GM23338 (cell line): Measurements from ENCODE around the gene ZNF778. TPM values are rescaled to one million over a fixed set of nuclear protein-coding genes. Genes with fewer than 3 reads are reported as not detected.

ENCODE experiments used
- ATAC-seq: fragments of 200-7000 bp; cut with Tn5 transposase; 3 replicates; pipeline ENCODE4 v1.9.1; 2020
- DNase-seq: peaks from one replicate; pipeline ENCODE4 v3.0.0-alpha.2; 2015; ENCODE audit warnings: low spot score
- H2AFZ ChIP-seq: fragments of 200-600 bp; sonication (generic); 2 replicates; pipeline ENCODE4 v1.8.0; 2016; ENCODE audit warnings: antibody characterized with exemption, mild to moderate bottlenecking, moderate library complexity
- H3F3A ChIP-seq: fragments of 200-600 bp; sonication (generic); replicated peaks from 2 replicates; pipeline ENCODE4 v1.8.0; 2017; ENCODE audit warnings: antibody characterized with exemption, mixed run types, low read depth
- H3K27ac ChIP-seq: fragments of 200-600 bp; sonication (generic); 2 replicates; pipeline ENCODE4 v1.6.1; 2016; ENCODE audit warnings: low read depth
- H3K27me3 ChIP-seq: fragments of 200-600 bp; sonication (generic); 2 replicates; pipeline ENCODE4 v1.8.0; 2016; ENCODE audit warnings: mild to moderate bottlenecking, mixed run types, moderate library complexity; ENCODE audit not compliant: insufficient read depth
- H3K36me3 ChIP-seq: fragments of 200-600 bp; sonication (generic); 2 replicates; pipeline ENCODE4 v1.8.0; 2016; ENCODE audit warnings: mild to moderate bottlenecking; ENCODE audit not compliant: insufficient read depth
- H3K4me1 ChIP-seq: fragments of 200-600 bp; sonication (generic); 2 replicates; pipeline ENCODE4 v1.8.0; 2016; ENCODE audit warnings: mild to moderate bottlenecking, moderate library complexity; ENCODE audit not compliant: insufficient read depth
- H3K4me2 ChIP-seq: fragments of 200-600 bp; sonication (generic); 2 replicates; pipeline ENCODE4 v1.7.1; 2017; ENCODE audit warnings: mixed run types
- H3K4me3 ChIP-seq: fragments of 200-600 bp; sonication (generic); 2 replicates; pipeline ENCODE4 v1.6.1; 2016; ENCODE audit warnings: mixed run types
- H3K79me2 ChIP-seq: fragments of 200-600 bp; sonication (generic); replicated peaks from 2 replicates; pipeline ENCODE4 v1.8.0; 2017; ENCODE audit warnings: mild to moderate bottlenecking; ENCODE audit not compliant: insufficient read depth
- H3K9me2 ChIP-seq: fragments of 200-600 bp; sonication (generic); 2 replicates; pipeline ENCODE4 v1.8.0; 2017; ENCODE audit not compliant: insufficient read depth
- H4K20me1 ChIP-seq: fragments of 200-600 bp; sonication (generic); replicated peaks from 2 replicates; pipeline ENCODE4 v1.8.0; 2017; ENCODE audit warnings: mild to moderate bottlenecking; ENCODE audit not compliant: insufficient read depth
- H3K27ac Mint-ChIP-seq: 2 replicates; pipeline ENCODE4 v1.8.0; 2020; ENCODE audit warnings: inconsistent platforms, mild to moderate bottlenecking, moderate library complexity, mixed read lengths
- H3K27me3 Mint-ChIP-seq: 3 replicates; pipeline ENCODE4 v1.8.0; 2022; ENCODE audit warnings: low read depth, mild to moderate bottlenecking, moderate library complexity, mixed read lengths, inconsistent platforms; ENCODE audit not compliant: insufficient read depth, poor library complexity
- H3K36me3 Mint-ChIP-seq: 3 replicates; pipeline ENCODE4 v1.8.0; 2021; ENCODE audit warnings: low read depth, mild to moderate bottlenecking, inconsistent platforms, moderate library complexity, mixed read lengths
- H3K4me1 Mint-ChIP-seq: 3 replicates; pipeline ENCODE4 v1.8.0; 2020; ENCODE audit warnings: mild to moderate bottlenecking, inconsistent platforms, mixed read lengths
- H3K4me3 Mint-ChIP-seq: 3 replicates; pipeline ENCODE4 v1.8.0; 2021; ENCODE audit warnings: moderate library complexity, mild to moderate bottlenecking, inconsistent platforms, mixed read lengths
- H3K9me3 Mint-ChIP-seq: 3 replicates; pipeline ENCODE4 v1.8.0; 2020; ENCODE audit warnings: moderate library complexity, mild to moderate bottlenecking, inconsistent platforms, mixed read lengths
- CREB1 ChIP-seq: fragments of 250-450 bp; sonication (Bioruptor Pico); IDR thresholded peaks from 2 replicates; pipeline ENCODE4 v1.5.0; 2020; ENCODE audit warnings: low read depth, mild to moderate bottlenecking, moderate library complexity
- CTCF ChIP-seq, 2 experiments: fragments of 200-600 bp in 1 of 2; sonication (generic) in 1 of 2; conservative IDR thresholded peaks; 2 replicates each; pipeline versions ENCODE4 v1.5.1 to v1.6.1; 2016 to 2017; ENCODE audit warnings: antibody characterized with exemption in 2 of 2, low read depth in 2 of 2, mild to moderate bottlenecking in 2 of 2, moderate library complexity in 1 of 2
- EZH2 ChIP-seq: fragments of 200-600 bp; sonication (generic); IDR thresholded peaks from one replicate; pipeline ENCODE4 v1.8.0; 2017; ENCODE audit warnings: antibody characterized with exemption, mild to moderate bottlenecking, low read depth; ENCODE audit not compliant: unreplicated experiment
- EZH2phosphoT487 ChIP-seq: fragments of 200-600 bp; sonication (generic); IDR thresholded peaks from one replicate; pipeline ENCODE4 v1.8.1; 2018; ENCODE audit warnings: antibody characterized with exemption; ENCODE audit not compliant: unreplicated experiment
- POLR2AphosphoS5 ChIP-seq: IDR thresholded peaks from 2 replicates; pipeline ENCODE4 v1.6.1; 2016; ENCODE audit warnings: antibody characterized with exemption, low read depth
- REST ChIP-seq: IDR thresholded peaks from one replicate; pipeline ENCODE4 v1.6.1; 2018; ENCODE audit warnings: antibody characterized with exemption; ENCODE audit not compliant: unreplicated experiment
- STAT1 ChIP-seq: IDR thresholded peaks from one replicate; pipeline ENCODE4 v1.6.1; 2016; ENCODE audit warnings: antibody characterized with exemption; ENCODE audit not compliant: unreplicated experiment
- ZNF114 ChIP-seq: fragments of 250-450 bp; sonication (Bioruptor Pico); IDR thresholded peaks from 2 replicates; pipeline ENCODE4 v1.5.0; 2020; ENCODE audit warnings: mild to moderate bottlenecking, moderate library complexity
- polyA plus RNA-seq: library from polyadenylated mRNA; unstranded; fragments of >200 nt; fragmentation: Nextera tagmentation; extraction: Ambion mirVana; gene quantifications from 2 replicates; pipeline ENCODE4 v1.2.1, GENCODE V29; 2016
- total RNA-seq: library from RNA; depleted of rRNA; stranded (reverse); fragments of >200 nt; shearing (Covaris generic); gene quantifications from 2 replicates; pipeline ENCODE4 v1.2.3, GENCODE V29; 2014

ZNF778 gene
- total and polyA plus RNA-seq, 2 experiments from 2014 or later, result 7.9 to 43.4 TPM

- H2AFZ ChIP-seq, result no peak overlapping the region
- H3K4me3 ChIP-seq, result peak overlapping the region; percentile 61
- peaks cover 5% of the 10 kb centered on the region; the same call in 2 of the 3 replicates for H3K4me1 Mint-ChIP-seq
These were observed 14.9 kb upstream of the ZNF778 start for GRCh38 chr16:89202422-89203215.

More at GRCh38 chr16:89202422-89203215, 14.9 kb upstream of the ZNF778 start:
- Mint-ChIP-seq H3K27me3 (peaks cover 34% of the 10 kb centered on the region), H3K27ac (no peak overlapping the region), H3K9me3 (peaks cover 7% of the 10 kb centered on the region; the same call in 2 of the 3 replicates), H3K36me3 (peaks cover 2% of the 10 kb centered on the region; the same call in 1 of the 3 replicates), H3K4me3 (peak overlapping the region; percentile 74)
- no peaks in the 10 kb centered on the region for H3K9me2 ChIP-seq
- TF ChIP-seq CREB1 (CRISPR knock-in tag) (no peak), EZH2phosphoT487 (no peak), EZH2 (no peak), REST (no peak), POLR2AphosphoS5 (no peak), ZNF114 (no peak), STAT1 (no peak), CTCF (conservative IDR thresholded peaks at IDR 0.05; ENCODE audit: low read depth in 2 of 2) (no peak)
- H3K27me3 ChIP-seq, result peaks cover 36% of the 10 kb centered on the region
- H3K36me3 ChIP-seq, result no peaks in the 10 kb centered on the region
- H3F3A ChIP-seq, result 0 out of 2 replicates have a peak, but pooled peaks cover 6% of the 10 kb centered on the region
- H3K27ac ChIP-seq, result no peak overlapping the region
- peaks cover 7% of the 10 kb centered on the region; the same call in 1 of the 2 replicates for H3K4me1 ChIP-seq
- DNase-seq (peak; percentile 57), ATAC-seq (peak; percentile 18)
- H3K4me2 ChIP-seq, result peak overlapping the region; percentile 75
- no peaks in the 10 kb centered on the region for H3K79me2 ChIP-seq
- H4K20me1 ChIP-seq, result no peaks in the 10 kb centered on the region
